Lower lobe of right lung (tissue), 2 donors: ENCODE results near the gene SLC49A4. TPM values are rescaled to one million over a fixed set of nuclear protein-coding genes. Genes with fewer than 3 reads are reported as not detected.

Experiments used
- ATAC-seq, 2 donors: fragments of 200-7000 bp; cut with Tn5 transposase; one replicate each; pipeline ENCODE4 v1.9.1; 2020 to 2022; ENCODE audit warnings: mild to moderate bottlenecking in 2 of 2, moderate library complexity in 2 of 2
- DNase-seq: peaks from one replicate; pipeline ENCODE4 v3.0.0-alpha.2; 2020
- H3K27ac ChIP-seq: fragments of 200-600 bp; one replicate; pipeline ENCODE4 v1.8.0; 2022
- H3K27me3 ChIP-seq: fragments of 200-600 bp; one replicate; pipeline ENCODE4 v1.8.0; 2022; ENCODE audit warnings: low read depth
- H3K36me3 ChIP-seq: fragments of 200-600 bp; one replicate; pipeline ENCODE4 v1.8.0; 2022; ENCODE audit warnings: mild to moderate bottlenecking
- H3K4me1 ChIP-seq: fragments of 200-600 bp; one replicate; pipeline ENCODE4 v1.8.0; 2022
- H3K4me3 ChIP-seq: fragments of 200-600 bp; one replicate; pipeline ENCODE4 v1.8.0; 2022; ENCODE audit warnings: mild to moderate bottlenecking
- H3K9me3 ChIP-seq: fragments of 200-600 bp; one replicate; pipeline ENCODE4 v1.8.0; 2022
- intact Hi-C: fragments of 100-400 bp; cut with DNase I; formaldehyde crosslinking; loops from one replicate; pipeline ENCODE4 v1.11.0; 2022
- total RNA-seq: library from RNA; stranded (reverse); fragmentation: NEBNext Ultra II Directional; extraction: Animal tissue kit (Norgen Biotek cat#: 25700); gene quantifications from one replicate; pipeline ENCODE4 v1.2.1, GENCODE V29; 2021
- TF ChIP-seq, protein P1 (sequence below): fragments of 200-600 bp; IDR thresholded peaks from one replicate; pipeline ENCODE4 v1.8.0; 2022; ENCODE audit warnings: antibody characterized with exemption, mild to moderate bottlenecking
- donor health status: DM: no; HTN: yes; CAD: no; lungs with severe emphysema.

SLC49A4 gene
- total RNA-seq, 1 donor from 2014 or later: 14.9 TPM

DNA sequence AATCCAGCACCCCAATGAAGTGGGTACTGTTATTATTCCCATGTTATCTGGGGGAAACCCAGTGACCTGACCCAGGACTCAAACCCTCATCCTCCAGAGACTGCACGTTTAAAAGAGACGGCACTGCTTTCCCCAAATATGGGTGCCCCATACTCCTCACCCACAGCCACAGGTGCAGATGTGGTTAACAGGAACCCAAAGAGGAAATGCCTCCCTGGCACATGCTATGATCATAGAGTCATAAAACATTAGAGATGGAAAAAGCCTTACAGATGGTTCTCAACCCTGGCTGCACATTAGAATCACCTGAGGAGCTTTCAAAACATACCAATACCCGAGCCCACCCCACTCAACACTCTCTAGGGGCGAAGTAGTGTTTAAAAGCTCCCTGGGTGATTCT, 121.2 kb downstream of the SLC49A4 start:
- ATAC-seq: no peak
- Histone ChIP-seq H3K36me3 (no peaks in the 10 kb centered on the region), H3K4me3 (no peak overlapping the region), H3K27me3 (peaks cover 23% of the 10 kb centered on the region), H3K4me1 (no peaks in the 10 kb centered on the region), H3K9me3 (no peaks in the 10 kb centered on the region), H3K27ac (no peak overlapping the region)
- TF ChIP-seq, protein P1, sequence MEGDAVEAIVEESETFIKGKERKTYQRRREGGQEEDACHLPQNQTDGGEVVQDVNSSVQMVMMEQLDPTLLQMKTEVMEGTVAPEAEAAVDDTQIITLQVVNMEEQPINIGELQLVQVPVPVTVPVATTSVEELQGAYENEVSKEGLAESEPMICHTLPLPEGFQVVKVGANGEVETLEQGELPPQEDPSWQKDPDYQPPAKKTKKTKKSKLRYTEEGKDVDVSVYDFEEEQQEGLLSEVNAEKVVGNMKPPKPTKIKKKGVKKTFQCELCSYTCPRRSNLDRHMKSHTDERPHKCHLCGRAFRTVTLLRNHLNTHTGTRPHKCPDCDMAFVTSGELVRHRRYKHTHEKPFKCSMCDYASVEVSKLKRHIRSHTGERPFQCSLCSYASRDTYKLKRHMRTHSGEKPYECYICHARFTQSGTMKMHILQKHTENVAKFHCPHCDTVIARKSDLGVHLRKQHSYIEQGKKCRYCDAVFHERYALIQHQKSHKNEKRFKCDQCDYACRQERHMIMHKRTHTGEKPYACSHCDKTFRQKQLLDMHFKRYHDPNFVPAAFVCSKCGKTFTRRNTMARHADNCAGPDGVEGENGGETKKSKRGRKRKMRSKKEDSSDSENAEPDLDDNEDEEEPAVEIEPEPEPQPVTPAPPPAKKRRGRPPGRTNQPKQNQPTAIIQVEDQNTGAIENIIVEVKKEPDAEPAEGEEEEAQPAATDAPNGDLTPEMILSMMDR: no peak
- no peak for DNase-seq
- intact Hi-C loops: no loop called here

GRCh38 chr3:122916580-122916979, 121.7 kb downstream of the SLC49A4 start:
- ATAC-seq (no peak), DNase-seq (no peak)
- H3K4me1 ChIP-seq: no peaks in the 10 kb centered on the region
- H3K4me3 ChIP-seq: no peak overlapping the region
- intact Hi-C loops: no loop called here
- H3K9me3 ChIP-seq: no peaks in the 10 kb centered on the region
- TF ChIP-seq, protein P1: no peak
- no peaks in the 10 kb centered on the region for H3K36me3 ChIP-seq
- H3K27me3 ChIP-seq: peaks cover 26% of the 10 kb centered on the region
- no peak overlapping the region for H3K27ac ChIP-seq

- no peak overlapping the region for H3K4me3 ChIP-seq
- intact Hi-C loops: no loop called here
- H3K27me3 ChIP-seq: peaks cover 26% of the 10 kb centered on the region
- H3K4me1 ChIP-seq: peaks cover 8% of the 10 kb centered on the region
- no peaks in the 10 kb centered on the region for H3K9me3 ChIP-seq
- H3K36me3 ChIP-seq: no peaks in the 10 kb centered on the region
- TF ChIP-seq, protein P1: no peak
- DNase-seq (no peak), ATAC-seq (no peak)
- H3K27ac ChIP-seq: no peak overlapping the region
These were observed 122.5 kb downstream of the SLC49A4 start for GRCh38 chr3:122917412-122917811.

DNA sequence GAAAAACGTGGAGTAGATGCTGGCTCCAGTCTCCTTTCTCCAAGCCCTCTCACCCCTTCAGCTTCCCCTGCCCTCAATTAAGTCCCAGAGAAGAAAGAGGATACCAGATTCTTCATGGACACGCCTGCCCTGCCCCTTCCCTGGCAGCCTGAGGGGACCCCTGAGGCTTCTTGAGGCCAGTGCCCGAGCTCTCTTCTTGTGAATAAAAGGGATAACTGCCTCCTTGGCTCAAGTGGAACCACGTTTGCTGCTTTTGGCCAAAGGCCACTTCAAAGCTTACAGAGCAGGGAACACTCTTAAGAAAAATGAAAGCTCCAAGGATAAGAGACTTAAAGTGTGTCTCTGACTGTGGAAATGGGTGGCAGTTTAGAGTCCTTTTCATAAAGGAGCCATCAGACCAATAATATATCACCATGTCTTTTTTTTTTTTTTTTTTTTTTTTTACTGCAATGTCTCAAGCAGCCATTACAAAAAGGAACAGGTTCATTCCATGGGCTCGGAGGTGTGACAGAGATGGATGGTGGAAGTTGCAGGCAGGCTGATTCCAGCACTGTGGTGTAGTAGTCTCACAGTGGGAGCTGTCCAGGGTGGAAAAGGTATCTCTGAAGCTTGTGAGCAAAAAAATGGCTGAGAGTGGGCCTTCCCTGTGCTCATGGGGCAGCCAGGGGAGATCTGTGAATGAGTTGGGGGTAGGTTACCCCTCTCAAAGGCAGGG, 123.9 kb downstream of the SLC49A4 start:
- peaks cover 22% of the 10 kb centered on the region for H3K27me3 ChIP-seq
- DNase-seq (no peak), ATAC-seq (no peak)
- intact Hi-C loops: no loop called here
- H3K36me3 ChIP-seq: no peaks in the 10 kb centered on the region
- H3K4me3 ChIP-seq: no peak overlapping the region
- TF ChIP-seq, protein P1: no peak
- H3K4me1 ChIP-seq: peaks cover 8% of the 10 kb centered on the region
- H3K27ac ChIP-seq: no peak overlapping the region
- no peaks in the 10 kb centered on the region for H3K9me3 ChIP-seq

GRCh38 chr3:122919291-122919610, 124.4 kb downstream of the SLC49A4 start:
- H3K36me3 ChIP-seq: no peaks in the 10 kb centered on the region
- no peak overlapping the region for H3K4me3 ChIP-seq
- intact Hi-C loops: no loop called here
- peaks cover 8% of the 10 kb centered on the region for H3K4me1 ChIP-seq
- TF ChIP-seq, protein P1: no peak
- ATAC-seq (no peak), DNase-seq (no peak)
- no peak overlapping the region for H3K27ac ChIP-seq
- peaks cover 25% of the 10 kb centered on the region for H3K27me3 ChIP-seq
- no peaks in the 10 kb centered on the region for H3K9me3 ChIP-seq
